ENCODE measurements around the gene SPOPL. TPM values are rescaled to one million over a fixed set of nuclear protein-coding genes. Genes with fewer than 3 reads are reported as not detected.
"Not testable (repeated sequence)": the region's sequence is repeated elsewhere in the genome, so short reads cannot be mapped to it uniquely, and the experiment has no call there.

SPOPL gene
- polyA plus RNA-seq, 3 donors: 22.6 to 29.4 (median 27.2) TPM

DNA sequence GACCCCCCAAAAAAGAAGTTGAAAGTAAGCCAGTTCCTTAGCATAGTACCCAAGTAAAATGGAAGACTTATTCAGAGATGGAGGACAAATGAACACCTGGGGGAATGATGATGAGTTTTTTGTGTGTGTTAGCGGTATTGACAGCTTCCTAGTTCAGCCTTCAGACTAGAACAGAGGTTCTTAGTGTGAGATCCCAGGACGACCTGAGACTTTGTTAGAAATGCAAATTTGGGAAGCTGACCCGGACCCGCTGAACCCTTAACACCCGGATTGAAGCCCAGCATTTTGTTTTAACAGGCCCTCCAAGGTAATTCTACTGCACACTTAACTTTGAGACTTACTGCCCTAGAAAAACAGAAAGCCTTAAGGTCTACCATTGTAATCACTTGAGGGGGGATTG lies 20.3 kb downstream of the SPOPL start:
- no peak for DNase-seq

DNA sequence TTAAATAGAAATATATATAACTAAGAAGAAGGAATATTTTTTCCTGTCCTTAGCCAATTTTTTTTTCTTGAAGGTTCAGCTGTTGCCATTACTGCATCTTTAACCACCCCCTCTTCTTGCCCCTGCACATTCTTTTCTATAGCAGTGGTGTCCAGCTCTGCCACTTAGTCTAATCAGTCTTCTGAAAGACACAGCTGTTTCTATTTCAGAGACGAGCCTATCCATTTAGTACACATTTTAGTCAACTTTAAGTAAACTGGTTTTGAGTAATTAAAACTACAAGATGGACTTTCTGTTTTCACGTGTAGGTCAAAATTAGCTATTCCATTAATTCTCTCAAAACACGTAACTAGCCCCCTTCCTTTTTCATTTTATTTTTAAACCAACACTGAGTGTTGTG lies 21.0 kb downstream of the SPOPL start:
- no peak for DNase-seq

DNA sequence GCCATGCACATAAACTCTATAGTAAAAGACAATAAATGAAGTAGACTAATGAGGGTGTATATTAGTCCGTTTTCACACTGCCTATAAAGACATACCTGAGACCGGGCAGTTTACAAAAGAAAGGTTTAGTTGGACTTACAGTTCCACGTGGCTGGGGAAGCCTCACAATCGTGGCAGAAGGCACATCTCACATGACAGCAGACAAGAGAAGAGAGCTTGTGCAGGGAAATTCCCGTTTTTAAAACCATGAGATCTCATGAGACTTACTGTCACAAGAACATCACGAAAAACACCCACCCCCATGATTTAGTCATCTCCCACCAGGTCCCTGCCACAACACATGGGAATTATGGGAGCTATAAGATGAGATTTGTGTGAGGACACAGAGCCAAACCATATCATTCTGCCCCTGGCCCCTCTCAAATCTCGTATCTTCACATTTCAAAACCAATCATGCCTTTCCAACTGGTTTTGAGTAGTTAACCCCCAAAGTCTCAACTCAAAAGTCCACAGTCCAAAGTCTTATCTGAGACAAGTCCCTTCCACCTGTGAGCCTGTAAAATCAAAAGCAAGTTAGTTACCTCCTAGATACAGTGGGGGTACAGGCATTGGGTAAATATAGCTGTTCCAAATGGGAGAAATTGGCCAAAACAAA lies 21.6 kb downstream of the SPOPL start:
- not testable (repeated sequence) for DNase-seq

DNA sequence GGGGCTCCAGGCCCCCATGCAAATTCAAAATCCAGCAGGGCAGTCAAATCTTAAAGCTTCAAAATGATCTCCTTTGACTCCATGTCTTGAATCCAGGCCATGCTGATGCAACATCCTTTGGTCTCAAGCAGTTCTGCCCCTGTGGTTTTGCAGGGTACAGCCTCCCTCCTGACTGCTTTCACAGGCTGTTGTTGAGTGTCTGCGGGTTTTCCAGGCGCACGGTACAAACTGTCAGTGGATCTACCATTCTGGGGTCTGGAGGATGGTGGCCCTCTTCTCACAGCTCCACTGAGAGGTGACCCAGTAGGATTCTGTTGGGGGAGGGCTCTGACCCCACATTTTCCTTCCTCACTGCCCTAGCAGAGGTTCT lies 22.1 kb downstream of the SPOPL start:
- DNase-seq: not testable (repeated sequence)

DNA sequence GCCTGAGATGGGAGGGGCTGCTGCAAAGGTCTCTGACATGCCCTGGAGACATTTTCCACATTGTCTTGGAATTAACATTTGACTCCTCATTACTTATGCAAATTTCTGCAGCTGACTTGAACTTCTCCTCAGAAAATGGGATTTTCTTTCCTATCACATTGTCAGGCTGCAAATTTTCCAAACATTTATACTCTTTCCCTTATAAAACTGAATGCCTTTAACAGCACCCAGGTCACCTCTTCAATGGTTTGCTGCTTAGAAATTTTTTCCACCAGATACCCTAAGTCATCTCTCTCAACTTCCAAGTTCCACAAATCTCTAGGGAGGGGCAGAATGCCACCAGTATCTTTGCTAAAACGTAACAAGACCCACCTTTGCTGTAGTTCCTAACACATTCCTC lies 22.8 kb downstream of the SPOPL start:
- not testable (repeated sequence) for DNase-seq

DNA sequence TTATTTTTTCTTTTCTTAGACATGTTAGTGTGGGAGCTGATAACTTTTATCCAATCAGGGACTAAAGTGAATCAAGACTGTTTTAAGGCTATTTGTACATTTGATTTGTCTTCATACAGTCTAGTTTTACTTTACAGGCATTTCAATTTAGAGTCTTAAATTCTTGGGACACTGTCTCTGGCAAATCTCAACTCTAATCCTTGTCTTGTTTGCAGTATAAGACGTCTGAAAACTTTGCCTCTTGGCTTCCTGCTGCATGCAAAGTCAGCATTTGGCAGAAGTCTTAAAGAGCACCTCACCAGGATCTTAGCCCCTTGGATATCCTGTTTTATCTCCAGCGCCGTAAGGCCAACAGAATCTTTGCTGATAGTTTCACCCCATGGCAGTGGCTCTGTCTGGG lies 30.3 kb downstream of the SPOPL start:
- DNase-seq: no peak

DNA sequence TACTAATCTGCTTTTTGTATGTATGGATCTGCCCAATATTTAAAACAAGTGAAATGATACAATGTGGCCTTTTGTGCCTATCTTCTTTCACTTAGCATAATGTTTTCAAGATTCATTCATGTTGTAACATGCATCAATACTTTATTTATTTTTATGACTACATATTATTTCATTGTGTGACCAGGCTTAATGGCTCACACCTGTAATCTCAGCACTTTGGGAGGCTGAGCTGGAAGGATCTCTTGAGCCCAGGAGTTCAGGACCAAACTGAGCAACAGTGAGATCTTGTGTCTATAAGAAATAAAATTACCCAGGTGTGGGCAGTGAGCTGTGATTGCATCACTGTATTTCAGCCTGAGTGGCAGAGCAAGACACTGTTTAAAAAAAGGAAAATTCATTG lies 33.2 kb downstream of the SPOPL start:
- no peak for DNase-seq

DNA sequence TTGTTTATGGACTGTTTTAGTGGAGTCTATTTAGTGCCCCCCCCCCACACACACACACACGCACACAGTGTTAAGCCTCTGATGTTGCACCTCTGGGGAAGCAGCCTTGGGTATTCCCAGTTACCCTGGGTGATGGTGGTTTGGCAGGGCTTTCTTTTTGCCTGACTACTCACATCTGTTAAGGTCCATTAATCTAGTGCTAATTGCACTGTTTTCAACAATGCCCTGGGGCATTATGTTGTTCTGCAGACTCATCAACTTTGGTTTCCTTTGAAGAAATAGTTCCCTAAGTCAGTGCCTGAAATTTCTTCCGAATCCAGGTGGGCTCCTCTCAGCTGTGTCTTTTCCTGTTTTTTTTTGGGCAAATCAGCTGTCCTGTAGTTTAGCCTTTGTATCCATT lies 34.7 kb downstream of the SPOPL start:
- no peak for DNase-seq

DNA sequence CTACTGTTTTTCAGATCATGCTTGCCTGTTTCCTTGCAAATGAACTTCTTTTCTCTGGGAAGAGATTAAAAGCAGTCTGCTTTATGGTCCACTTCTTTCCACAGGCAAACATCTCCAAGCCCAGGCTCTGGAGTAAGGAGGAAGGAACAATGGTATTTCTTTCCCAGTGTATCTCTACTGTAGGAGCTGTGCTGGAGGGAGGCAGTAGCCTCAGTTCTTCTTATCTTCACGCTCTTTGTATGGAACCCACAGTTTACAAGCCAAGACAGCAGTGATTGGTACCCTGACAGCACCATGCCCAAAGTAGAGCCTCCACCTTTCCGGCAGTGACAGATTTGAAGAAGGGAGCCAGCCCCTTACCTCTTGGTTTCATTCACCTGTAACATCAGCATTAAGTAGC lies 35.2 kb downstream of the SPOPL start:
- no peak for DNase-seq

DNA sequence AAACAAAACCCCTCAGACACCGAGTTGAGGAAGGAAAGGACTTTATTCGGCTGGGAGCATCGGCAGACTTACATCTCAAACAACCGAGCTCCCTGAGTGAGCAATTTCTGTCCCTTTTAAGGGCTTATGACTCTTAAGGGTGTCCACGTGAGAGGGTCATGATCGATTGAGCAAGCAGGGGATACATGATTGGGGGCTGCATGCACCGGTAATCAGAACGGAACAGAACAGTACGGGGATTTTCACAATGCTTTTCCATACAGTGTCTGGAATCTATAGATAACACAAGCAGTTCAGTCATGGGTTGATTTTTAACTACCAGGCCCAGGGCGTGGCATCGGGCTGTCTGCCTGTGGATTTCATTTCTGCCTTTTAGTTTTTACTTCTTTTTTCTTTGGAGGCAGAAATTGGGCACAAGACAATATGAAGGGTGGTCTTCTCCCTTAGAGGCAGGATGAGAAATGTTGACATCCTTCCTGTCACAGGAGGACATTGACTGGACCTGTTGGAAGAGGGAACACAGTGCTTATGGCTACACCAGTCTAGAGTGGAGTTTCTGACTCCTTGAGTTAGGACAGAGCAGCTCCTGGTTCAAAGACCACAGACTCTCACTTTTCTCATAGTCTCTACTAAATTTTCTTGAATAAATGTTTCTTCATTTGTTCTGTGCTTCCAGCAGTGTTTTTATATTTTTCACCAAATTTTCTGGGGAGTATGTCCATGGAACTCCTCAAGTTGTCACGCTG lies 35.8 kb downstream of the SPOPL start:
- DNase-seq: no peak

DNA sequence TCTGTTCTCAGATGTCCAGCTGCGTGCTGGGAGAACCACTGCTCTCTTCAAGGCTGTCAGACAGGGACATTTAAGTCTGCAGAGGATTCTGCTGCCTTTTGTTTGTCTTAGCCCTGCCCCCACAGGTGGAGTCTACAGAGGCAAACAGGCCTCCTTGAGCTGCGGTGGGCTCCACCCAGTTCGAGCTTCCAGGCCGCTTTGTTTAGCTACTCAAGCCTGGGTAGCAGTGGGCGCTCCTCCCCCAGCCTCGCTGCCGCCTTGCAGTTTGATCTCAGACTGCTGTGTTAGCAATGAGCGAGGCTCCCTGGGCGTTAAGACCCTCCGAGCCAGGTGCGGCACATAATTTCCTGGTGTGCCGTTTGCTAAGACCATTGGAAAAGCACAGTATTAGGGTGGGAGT lies 42.6 kb downstream of the SPOPL start:
- not testable (repeated sequence) for DNase-seq

DNA sequence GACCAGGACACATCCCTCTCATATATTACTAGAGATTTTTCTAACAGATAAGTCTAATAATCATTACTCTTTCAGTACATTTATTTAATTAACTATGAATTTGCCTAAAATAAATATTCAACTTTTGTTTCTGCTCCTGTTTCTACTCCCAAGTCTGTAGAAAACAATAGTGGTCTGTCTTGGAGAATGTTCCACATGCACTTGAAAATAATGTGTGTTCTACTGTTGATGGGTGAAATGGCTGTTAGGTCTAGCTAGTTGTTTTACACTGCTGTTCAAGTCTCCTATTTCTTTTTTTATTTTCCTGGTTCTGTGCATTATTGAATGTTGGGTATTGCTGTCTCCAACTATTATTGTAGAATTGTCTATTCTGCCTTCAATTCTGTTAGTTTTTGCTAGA lies 47.2 kb downstream of the SPOPL start:
- DNase-seq: no peak

DNA sequence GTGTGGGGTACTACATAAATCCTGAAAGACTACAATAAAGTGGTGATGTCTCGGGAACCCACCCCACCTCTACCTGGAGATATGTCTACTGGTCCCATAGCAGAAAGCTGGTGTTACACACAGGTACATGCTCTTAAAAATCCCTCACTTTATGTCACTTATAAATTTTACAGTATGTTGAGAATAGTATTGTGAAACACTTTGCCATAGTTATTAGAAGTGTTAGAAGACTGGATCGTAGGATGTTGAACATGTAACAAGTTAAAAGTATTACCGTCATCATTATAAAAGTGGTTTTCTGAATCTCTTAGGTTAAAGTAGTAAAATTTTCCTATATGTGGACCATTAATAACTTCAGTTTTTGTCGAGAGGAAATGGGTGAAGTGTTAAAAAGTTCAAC lies 48.6 kb downstream of the SPOPL start:
- DNase-seq: no peak

DNA sequence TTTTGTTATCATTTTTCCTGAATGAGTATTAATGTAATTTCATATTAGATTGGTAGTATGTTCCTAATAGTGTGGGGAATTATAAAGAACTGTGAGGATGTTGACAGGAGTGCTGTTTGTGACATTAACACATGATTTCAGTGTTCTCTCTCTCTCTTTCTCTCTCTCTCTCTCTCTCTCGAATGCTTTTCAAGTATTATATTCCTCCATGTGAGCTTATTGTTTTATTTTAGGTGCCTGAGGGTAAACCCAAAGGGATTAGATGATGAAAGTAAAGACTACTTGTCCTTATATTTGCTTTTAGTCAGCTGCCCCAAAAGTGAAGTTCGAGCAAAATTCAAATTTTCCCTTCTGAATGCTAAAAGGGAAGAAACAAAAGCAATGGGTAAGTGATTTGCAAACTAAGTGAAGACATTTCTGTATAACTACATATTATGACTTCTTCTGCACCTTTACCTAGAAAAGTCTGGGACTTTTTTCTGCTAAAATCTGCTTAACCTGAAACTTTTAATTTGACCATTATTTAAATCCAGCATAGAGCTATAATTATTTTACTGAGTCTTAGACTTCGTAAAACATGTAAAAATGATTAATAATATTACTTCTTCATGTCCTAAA lies 49.2 kb downstream of the SPOPL start:
- no peak for DNase-seq

DNA sequence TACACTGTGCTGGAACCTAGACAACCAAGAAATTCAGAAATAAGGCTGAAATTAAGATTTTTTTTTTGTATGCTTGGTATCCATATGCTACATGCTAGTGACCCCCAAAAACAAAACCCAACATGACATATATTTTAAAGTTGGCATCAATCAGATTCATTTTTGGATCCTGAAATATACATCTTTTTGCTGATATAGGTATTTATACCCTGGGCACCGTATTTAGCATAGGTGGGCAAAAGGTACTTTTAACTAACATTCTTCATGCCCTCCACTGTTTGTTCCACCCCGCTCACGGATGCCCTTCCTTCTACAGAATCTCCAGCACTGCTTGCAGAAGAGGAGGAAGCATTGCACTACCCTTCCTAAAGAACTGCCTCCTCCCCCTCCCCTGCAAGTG lies 52.6 kb downstream of the SPOPL start:
- DNase-seq: no peak

DNA sequence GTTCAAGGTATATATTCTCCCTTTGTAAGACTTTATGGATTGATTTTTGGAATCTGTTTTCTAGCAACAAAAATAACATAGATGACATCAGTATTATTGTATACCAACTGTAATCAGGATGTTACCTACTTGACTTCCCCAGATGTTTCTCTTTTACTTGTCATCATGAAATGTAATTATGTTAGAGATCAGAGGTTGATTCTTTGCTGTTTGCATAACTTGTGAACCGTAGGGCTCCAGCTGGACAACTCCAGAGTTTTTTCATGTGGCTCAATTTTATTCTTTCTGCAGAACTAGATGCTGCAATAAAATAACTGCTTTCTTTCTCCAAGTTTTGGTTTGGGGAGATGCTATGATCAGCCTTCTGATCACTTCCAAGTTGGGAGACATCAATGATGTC lies 58.1 kb downstream of the SPOPL start:
- DNase-seq: no peak

DNA sequence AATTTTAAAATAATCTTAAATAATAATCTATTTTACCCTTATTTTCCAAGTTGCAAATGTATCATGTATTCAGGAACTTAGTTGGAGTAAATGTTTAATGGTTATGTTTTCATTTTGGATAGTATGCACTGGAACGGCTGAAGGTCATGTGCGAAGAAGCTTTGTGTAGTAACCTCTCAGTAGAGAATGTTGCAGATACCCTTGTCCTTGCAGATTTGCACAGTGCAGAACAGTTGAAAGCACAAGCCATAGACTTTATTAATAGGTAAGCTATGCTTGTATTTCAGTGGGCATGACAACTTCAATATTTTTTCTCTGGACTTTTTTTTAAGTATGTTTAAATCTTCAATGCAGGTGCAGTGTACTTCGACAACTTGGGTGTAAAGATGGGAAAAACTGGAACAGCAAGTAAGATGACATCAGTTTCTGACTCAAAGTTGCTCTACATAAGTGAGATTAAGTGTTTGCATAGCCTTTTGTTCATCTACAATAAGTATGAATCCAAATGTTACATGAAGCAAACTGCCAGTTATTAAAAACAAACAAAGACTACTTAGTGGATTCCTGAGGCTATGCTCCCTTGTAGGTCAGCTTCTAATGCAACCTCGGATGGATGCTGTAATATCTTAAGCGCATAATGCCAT lies 63.1 kb downstream of the SPOPL start:
- no peak for DNase-seq

DNA sequence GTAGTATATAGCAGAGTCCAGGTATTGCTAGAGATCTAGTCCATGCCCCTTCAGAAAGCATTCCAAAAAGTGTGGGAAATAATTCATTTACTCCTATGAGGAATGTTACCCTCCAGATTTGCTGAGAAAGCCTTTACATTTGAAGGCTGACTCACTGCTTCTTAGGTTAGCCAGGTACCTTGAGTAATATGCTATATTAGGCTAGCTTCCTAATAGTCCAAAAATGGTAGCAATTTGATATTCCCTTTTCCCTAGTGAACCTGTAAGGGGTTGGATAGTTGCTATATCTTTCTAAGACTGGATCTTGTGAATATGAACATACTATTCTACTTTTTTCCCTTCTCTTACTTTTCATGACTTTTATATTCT lies 63.6 kb downstream of the SPOPL start:
- no peak for DNase-seq

DNA sequence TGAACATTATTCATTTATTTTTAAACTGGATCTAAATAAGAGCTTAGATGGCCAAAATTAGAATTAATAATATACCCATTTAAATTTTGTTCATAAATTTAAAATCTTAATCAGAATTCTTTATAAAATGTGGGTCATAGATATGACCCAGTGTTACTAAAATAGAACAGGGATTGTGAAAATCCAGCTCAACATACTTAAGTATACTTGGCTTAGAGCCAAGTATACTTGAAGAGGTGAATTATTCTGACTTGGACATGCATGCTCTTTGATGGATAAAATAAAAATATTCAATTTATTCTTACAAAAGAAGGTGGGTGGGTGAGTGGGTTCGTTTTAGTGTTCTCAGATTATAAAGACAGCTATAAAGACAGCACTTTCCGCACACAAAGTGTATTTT lies 70.7 kb downstream of the SPOPL start:
- DNase-seq: no peak

DNA sequence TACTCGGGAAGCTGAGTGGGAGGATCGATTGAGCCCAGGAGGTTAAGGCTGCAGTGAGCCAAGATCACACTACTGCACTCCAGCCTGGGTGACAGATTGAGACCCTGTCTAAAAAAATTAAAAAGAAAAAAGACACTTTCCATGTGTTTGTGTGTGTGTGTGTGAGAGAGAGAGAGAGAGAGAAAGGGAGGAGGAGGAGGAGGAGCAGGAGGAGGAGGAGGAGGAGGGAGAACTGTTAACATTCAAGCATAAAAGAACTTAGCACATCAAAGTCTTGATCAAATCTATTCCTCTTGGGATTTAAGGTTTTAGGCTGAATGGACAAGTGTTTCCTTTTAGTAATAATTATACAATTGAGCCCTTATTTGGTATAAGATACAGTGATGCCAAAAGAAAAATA lies 75.5 kb downstream of the SPOPL start:
- DNase-seq: no peak

DNA sequence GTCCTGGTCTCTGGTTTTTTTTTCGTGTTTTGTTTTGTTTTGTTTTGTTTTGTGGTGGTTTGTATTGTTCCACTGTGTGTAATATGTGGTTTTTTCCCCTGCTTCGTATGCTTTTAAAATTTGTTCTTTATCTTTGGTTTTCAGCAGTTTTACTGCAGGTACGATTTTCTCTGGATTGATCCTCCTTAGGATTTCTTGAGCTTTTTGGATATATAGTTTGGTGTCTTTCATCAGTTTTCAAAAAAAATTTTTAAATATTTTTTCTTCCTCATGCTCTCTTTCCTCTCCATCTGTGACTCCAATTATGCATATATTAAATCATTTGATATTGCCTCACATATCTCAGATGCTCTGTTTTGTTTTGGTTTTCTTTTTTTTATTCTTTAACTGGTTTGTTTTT lies 78.0 kb downstream of the SPOPL start:
- no peak for DNase-seq

DNA sequence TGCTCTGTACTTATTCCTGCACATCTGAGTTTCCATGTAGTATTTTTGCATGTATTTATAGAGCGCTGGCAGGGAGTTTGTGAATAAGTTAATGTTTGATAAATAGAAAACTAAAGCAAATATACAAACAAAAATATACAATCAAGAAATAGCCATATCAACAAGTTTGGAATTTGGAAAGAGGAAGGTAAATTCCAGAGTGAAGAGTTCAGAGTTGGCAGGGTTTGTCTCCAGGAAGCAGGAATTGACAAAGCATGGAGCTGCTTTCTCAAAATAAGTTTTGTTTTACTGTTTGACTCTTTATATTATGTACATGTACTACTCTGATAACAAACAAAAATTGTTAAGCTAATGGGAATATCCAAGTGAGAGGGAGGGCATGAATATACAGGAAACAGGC lies 80.3 kb downstream of the SPOPL start:
- no peak for DNase-seq

DNA sequence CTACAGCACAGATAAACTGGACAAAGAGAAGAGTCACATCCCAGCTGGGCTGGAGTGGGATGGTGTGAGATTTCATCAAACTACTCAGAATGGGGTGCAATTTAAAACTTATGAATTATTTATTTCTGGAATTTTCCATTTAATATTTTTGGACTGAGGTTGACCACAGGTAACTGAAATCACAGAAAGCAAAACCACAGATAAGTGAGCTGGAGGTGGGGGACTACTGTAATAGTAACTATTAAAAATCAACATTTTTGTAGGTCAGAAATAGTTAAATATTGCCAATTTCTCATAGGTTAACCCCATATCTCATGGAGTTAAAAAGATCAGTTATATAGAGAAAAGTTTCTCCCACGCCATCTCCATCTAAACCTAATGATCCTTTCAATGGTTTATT lies 88.1 kb downstream of the SPOPL start:
- no peak for DNase-seq
